SW480 (cell line): ENCODE data around the gene OR10H3.
"Not testable (repeated sequence)": the region's sequence is repeated elsewhere in the genome, so short reads cannot be mapped to it uniquely, and the experiment has no call there.

ENCODE experiments used
- DNase-seq: peaks from one replicate; pipeline ENCODE4 v3.0.0-alpha.2; 2016; ENCODE audit warnings: low spot score

Gene OR10H3

GRCh38 chr19:15779756-15780476 lies 42.1 kb downstream of the OR10H3 start:
- DNase-seq: peak; percentile 46

- DNase-seq: no peak
Observed at GRCh38 chr19:15780610-15781418, 43.0 kb downstream of the OR10H3 start.

GRCh38 chr19:15781661-15782060 lies 43.9 kb downstream of the OR10H3 start:
- no peak for DNase-seq

- DNase-seq: no peak
Observed at GRCh38 chr19:15782211-15782610, 44.4 kb downstream of the OR10H3 start.

- DNase-seq: not testable (repeated sequence)
Observed at GRCh38 chr19:15782896-15783295, 45.1 kb downstream of the OR10H3 start.

- DNase-seq: no peak
Observed at GRCh38 chr19:15787611-15788155, 49.9 kb downstream of the OR10H3 start, which contains the start of gene OR10H5. TSS of gene OR10H5 (plus strand) at chr19:15787661. CDS start at chr19:15794049, 6,388 bp downstream.

- peak; percentile 66 for DNase-seq
Observed at GRCh38 chr19:15788594-15789270, 50.9 kb downstream of the OR10H3 start.

- DNase-seq: no peak
Observed at GRCh38 chr19:15790096-15790495, 52.3 kb downstream of the OR10H3 start.
